Astrocyte of the spinal cord (primary cell): Measurements from ENCODE around the gene DOCK7.
"Not testable (repeated sequence)": the region's sequence is repeated elsewhere in the genome, so short reads cannot be mapped to it uniquely, and the experiment has no call there.

ENCODE experiments used
- DNase-seq: peaks from one replicate; pipeline ENCODE4 v3.0.0; 2011; ENCODE audit warnings: low read depth, low spot score
- H3K4me3 ChIP-seq: 2 replicates; pipeline ENCODE4 v1.5.1; 2011; ENCODE audit warnings: low read depth, mild to moderate bottlenecking, low read length, moderate library complexity
- CTCF ChIP-seq: IDR thresholded peaks from 2 replicates; pipeline ENCODE4 v1.5.1; 2012; ENCODE audit warnings: low read depth, mild to moderate bottlenecking, low read length, inconsistent platforms
- in situ Hi-C: cut with HindIII; loops from 2 replicates; pipeline ENCODE4 v1.10.0; 2017; ENCODE audit warnings: low sequenced_read_pairs

Gene DOCK7

GRCh38 chr1:62613325-62613727, 74.9 kb downstream of the DOCK7 start:
- no peak for TF ChIP-seq CTCF
- H3K4me3 ChIP-seq: no peak overlapping the region
- no peak for DNase-seq
- in situ Hi-C loops: no loop called here

DNA sequence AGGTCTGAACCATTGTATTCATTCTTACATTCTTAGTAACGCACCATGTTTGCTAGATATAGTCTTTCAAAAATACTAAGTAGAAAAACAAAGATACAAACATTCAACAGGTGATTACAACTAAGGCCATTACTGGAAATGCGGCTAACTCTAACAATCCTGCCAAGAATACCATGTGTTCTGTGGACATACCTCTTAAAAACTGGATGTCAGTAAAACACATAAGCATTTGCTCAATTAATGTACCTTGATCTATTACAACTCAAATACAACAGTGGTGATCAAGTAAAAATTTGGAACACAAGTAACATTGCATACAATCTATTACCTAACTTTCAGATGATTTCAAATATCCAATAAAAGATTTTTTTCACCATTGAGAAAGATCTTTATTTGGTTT, 75.4 kb downstream of the DOCK7 start:
- H3K4me3 ChIP-seq: no peak overlapping the region
- TF ChIP-seq CTCF: no peak
- no peak for DNase-seq
- in situ Hi-C loops: no loop called here

GRCh38 chr1:62610588-62610987, 77.6 kb downstream of the DOCK7 start:
- H3K4me3 ChIP-seq, DNase-seq, in situ Hi-C loops: not testable (repeated sequence)

- in situ Hi-C loops: no loop called here
- DNase-seq: no peak
- no peak overlapping the region for H3K4me3 ChIP-seq
Measured at GRCh38 chr1:62608905-62609304, 79.3 kb downstream of the DOCK7 start.

DNA sequence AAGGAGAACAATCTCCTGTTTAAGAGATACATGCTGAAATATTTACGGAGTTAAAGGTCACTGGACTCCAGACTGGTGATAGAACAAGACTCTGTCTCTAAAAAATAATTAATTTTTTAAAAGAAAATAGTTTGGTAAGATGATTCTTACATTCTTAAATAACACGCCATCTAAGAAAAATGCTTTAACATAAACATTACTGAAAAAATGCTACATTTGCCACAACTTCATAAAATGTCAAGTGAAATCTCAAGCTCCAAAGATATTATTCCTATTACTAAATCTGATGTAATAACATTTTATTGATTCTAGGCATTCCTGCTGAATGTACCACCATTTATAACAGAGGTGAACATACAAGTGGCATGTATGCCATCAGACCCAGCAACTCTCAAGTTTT, 86.7 kb downstream of the DOCK7 start:
- H3K4me3 ChIP-seq: no peak overlapping the region
- in situ Hi-C loops: no loop called here
- no peak for TF ChIP-seq CTCF
- no peak for DNase-seq

More at GRCh38 chr1:62608905-62609304, 79.3 kb downstream of the DOCK7 start:
- no peak for TF ChIP-seq CTCF

GRCh38 chr1:62599044-62599443, 89.1 kb downstream of the DOCK7 start:
- DNase-seq: peak; percentile 15
- no peak overlapping the region for H3K4me3 ChIP-seq
- no peak for TF ChIP-seq CTCF
- in situ Hi-C loops: no loop called here

- TF ChIP-seq CTCF: no peak
- DNase-seq: no peak
- in situ Hi-C loops: no loop called here
- H3K4me3 ChIP-seq: no peak within 1 kb of the TSS
Measured at GRCh38 chr1:62597281-62597680, 90.9 kb downstream of the DOCK7 start, which contains the start of gene ANGPTL3. Gene ANGPTL3 (plus strand): TSS chr1:62597520. CDS start chr1:62597567, 47 bp downstream.
